ENCODE results near the gene DOCK4.

The DOCK4 gene

DNA sequence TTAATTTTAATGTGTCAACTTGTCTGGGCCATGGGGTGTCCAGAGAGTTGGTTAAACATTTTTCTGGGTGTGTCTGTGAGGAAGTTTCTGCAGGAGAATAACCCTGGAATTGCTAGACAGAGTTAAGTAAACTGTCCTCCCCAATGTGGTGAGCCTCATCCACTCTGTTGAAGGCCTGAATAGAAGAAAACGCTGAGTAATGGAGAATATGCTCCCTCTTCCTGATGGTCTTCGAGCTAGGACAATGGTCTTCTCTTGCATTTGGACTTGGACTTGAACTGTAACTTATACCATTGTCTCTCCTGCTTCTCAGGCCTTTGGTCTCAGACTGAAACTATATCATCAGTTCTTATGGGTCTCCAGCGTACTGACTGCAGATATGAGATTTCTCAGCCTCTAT lies 347.9 kb downstream of the DOCK4 start:
- no peak for DNase-seq (ENCODE audit: low read depth in 2 of 2)

DNA sequence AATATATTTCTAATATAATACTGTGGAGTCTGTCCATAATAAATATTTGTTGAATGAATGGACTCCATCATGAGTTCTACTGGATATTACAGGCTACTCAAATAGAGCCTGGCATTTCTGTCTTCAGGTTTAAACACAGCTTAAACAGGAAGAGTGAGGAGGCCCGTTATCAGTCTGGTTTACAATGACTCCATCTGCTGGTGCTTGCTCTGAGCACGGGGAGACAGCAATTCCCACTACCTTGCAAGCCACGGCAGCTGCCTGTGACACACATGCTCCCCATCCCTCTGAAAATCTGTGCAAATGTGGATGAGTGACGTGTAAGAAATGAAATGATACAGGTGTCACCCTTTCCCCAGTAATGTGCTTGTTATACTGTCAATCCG lies 350.4 kb downstream of the DOCK4 start:
- no peak for DNase-seq (ENCODE audit: low read depth in 2 of 2)

- DNase-seq (ENCODE audit: low read depth in 2 of 2): no peak
Measured at GRCh38 chr7:111855161-111855841, 350.9 kb downstream of the DOCK4 start.

- no peak for DNase-seq (ENCODE audit: low read depth in 2 of 2)
Measured at GRCh38 chr7:111853201-111853990, 352.8 kb downstream of the DOCK4 start.

DNA sequence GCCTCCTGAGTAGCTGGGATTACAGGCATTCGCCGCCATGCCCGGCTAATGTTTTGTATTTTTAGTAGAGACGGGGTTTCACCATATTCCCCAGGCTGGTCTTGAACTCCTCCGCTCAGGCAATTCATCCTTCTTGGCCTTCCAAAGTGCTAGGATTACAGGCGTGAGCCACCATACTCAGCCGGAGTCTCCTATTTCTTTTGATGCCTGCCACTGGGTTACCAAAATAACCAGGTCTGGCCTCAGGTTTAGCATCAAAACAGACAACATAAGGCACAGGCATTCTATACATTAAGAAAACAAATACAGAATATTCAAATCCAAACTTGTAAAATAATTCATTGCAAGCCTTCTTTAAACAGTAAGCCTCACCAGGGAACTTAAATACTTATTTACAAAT lies 354.1 kb downstream of the DOCK4 start:
- DNase-seq (ENCODE audit: low read depth in 2 of 2): no peak

DNA sequence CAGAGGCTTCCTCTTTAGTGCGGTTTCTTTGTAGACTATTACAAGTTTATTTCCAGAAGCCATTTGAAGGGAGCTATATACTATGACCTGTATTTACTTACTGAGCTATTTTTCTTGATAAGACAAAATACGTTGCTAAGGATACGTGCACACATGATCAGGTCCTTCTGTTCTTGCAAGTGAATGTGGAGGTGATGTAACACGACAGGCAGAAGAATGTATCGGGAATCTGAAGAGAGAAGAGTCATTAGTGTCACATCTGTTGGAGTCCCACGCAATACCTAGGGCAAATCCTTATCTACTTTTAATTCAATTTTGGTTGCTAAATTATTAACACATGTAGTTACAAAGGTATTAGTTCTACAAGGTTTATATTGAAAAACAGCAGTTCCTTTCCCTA lies 359.3 kb downstream of the DOCK4 start:
- DNase-seq (ENCODE audit: low read depth in 2 of 2): no peak

GRCh38 chr7:111845853-111846252 lies 360.3 kb downstream of the DOCK4 start:
- no peak for DNase-seq (ENCODE audit: low read depth in 2 of 2)

DNA sequence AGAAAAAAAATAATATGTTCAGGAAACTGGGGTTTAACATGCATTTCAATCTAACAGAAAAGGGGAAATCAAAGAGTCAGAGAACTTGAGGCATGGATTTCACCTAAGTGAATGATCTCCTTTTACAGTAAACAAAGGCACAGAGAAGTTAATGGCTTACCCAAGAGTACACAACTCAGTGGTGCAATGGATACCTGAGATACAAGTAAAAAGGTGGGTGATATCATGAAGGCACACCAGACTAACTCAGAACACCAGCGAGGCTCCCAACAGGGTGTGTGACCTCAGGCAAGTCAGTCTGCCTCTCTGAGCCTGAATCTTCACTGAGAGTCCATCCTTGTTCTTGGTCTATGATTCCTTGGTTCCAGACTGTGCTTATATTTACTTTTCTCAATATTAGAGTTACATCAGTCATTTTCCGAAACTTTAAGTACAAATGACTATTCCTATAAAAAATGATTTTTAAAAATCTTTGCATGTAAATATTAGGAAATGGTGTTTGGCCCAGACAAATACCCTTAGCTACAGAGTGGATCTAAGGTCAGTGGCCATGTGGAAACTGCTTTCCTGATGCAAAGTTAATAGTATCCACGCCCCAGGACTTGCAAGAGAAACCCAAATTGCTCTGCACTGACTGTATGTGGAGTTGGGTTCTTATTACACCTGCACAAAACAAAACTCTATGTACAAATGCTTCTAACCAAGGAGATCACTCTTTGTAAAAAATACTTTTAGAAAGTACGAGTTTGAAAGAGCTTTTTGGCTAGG lies 361.1 kb downstream of the DOCK4 start:
- DNase-seq (ENCODE audit: low read depth in 2 of 2): no peak

DNA sequence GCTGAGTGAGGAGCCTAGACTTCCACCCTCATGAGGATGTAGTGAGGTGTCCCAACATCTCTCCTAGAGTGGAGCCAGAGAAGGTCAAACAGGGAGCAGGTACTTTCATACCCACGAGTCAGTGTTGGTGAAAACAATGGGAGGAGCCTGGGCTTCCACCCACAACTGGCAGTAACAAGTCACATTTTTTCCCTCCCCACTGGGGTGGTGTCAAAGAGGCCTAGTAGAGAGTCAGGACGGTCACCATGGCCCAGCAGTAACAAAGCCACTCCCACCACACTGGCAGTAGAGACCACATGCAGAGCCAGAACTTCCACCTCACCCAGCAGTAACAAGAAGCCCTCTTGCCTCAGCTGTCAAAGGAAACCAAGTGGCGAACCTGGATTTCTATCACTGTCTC lies 363.7 kb downstream of the DOCK4 start:
- DNase-seq (ENCODE audit: low read depth in 2 of 2): no peak

- no peak for DNase-seq (ENCODE audit: low read depth in 2 of 2)
Measured at GRCh38 chr7:111841596-111842205, 364.5 kb downstream of the DOCK4 start.

DNA sequence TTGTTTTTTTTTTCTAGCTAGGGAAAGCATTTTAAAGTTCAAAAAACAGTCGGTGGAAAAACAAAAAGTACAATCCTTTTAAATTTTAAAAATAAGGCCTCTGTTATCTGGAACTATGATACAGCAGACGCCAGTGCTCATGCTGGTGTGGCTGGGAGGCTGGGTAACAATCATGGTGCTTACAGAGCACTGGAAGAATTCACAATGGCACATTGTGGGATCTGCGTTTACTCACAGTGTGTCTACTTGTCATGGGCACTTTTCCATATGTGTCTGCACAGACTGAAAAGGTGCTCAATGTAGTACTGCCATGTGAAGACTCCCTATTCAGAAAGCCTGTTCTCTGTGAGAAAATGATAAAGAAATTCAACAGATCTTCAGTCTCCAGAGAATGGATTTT lies 365.7 kb downstream of the DOCK4 start:
- no peak for DNase-seq (ENCODE audit: low read depth in 2 of 2)

- DNase-seq (ENCODE audit: low read depth in 2 of 2): no peak
Measured at GRCh38 chr7:111839261-111839660, 366.9 kb downstream of the DOCK4 start.

GRCh38 chr7:111836592-111836991 lies 369.6 kb downstream of the DOCK4 start:
- DNase-seq (ENCODE audit: low read depth in 2 of 2): no peak

- DNase-seq (ENCODE audit: low read depth in 2 of 2): no peak
Measured at GRCh38 chr7:111835066-111835465, 371.1 kb downstream of the DOCK4 start.

DNA sequence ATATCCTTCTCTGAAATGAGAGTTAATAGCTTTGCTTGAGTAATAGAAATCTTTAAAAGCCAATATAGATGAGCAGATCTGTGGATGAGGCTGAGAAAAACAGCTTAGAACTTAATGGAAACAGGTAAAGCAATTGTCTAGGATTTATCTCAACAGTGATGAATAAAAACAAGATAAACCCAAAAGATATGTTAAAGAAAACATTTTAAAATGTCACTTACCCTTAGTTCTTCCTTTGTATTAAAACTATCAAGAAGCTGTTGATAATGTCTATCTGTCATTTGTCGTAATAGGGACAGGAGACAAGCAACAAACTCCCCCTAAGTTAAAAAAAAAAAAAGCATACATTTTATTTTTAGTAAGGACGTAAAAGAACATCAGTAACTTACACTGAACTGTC lies 371.8 kb downstream of the DOCK4 start:
- DNase-seq (ENCODE audit: low read depth in 2 of 2): no peak

- no peak for DNase-seq (ENCODE audit: low read depth in 2 of 2)
Measured at GRCh38 chr7:111833466-111833865, 372.7 kb downstream of the DOCK4 start.

- DNase-seq (ENCODE audit: low read depth in 2 of 2): no peak
Measured at GRCh38 chr7:111832174-111832573, 374.0 kb downstream of the DOCK4 start.

GRCh38 chr7:111829221-111829620 lies 377.0 kb downstream of the DOCK4 start:
- DNase-seq (ENCODE audit: low read depth in 2 of 2): no peak

GRCh38 chr7:111827863-111828504 lies 378.2 kb downstream of the DOCK4 start:
- DNase-seq (ENCODE audit: low read depth in 2 of 2): no peak

DNA sequence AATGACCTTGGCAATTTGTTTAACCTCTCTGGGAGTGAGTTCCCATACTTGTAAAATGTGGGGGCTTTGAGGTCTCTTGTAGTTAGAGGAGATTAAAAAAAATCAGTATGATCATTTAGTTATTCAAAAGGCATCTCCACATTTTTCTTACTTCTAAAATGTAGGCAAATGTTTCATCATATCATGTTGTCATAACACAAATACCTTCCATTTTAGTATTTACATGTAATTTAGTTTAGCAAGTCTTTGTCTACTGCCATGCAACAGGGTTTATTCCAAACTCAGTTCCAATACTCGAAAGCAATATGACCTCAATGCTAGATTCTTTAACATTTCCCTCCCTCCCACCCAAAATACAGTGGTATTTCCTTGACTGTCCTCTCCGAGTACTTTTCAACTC lies 381.2 kb downstream of the DOCK4 start:
- DNase-seq (ENCODE audit: low read depth in 2 of 2): no peak

- DNase-seq (ENCODE audit: low read depth in 2 of 2): no peak
Measured at GRCh38 chr7:111823826-111824225, 382.4 kb downstream of the DOCK4 start.

- DNase-seq (ENCODE audit: low read depth in 2 of 2): no peak
Measured at GRCh38 chr7:111821046-111821445, 385.2 kb downstream of the DOCK4 start.
